Mammary epithelial cell (primary cell): ENCODE measurements around the gene ZNF93.

Experiments used
- CTCF ChIP-seq, 2 donors: IDR thresholded peaks in 1 of 2; conservative IDR thresholded peaks in 1 of 2; 2 replicates each; pipeline ENCODE4 v1.5.1; 2011 to 2012; ENCODE audit warnings: inconsistent platforms in 2 of 2, low read length in 2 of 2, mild to moderate bottlenecking in 2 of 2, control low read depth in 1 of 2, low read depth in 1 of 2; ENCODE audit not compliant: insufficient read depth in 1 of 2; ENCODE audit errors: extremely low read depth in 1 of 2
- EZH2 ChIP-seq: IDR thresholded peaks from 2 replicates; pipeline ENCODE4 v1.6.1; 2012; ENCODE audit warnings: low read length, inconsistent platforms, borderline replicate concordance

DNA sequence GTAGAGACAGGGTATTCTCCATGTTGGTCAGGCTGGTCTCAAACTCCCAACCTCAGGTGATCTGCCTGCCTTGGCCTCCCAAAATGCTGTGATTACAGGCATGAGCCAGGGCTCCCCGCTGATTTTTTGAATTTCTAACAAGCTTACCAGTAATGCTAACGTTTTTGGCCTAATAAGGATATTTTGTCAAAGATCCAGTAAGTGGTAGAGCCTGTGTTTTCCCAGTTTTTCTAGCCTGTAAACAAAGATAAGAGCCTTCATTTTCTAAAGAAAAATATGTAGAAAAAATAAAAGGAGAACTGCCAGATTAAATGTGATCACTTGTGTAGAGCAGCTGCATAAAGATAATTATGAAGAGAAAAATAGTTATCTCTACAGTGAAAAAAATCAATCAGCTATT, 37.7 kb downstream of the ZNF93 start:
- TF ChIP-seq CTCF (conservative IDR thresholded peaks at IDR 0.05 in 1 of 2, IDR thresholded peaks at IDR 0.05 in 1 of 2; ENCODE audit: extremely low read depth in 1 of 2, insufficient read depth in 1 of 2, low read depth in 1 of 2, low read length in 2 of 2) (no peak), EZH2 (no peak)
